Measurements from ENCODE around the gene DHH.

The DHH gene

DNA sequence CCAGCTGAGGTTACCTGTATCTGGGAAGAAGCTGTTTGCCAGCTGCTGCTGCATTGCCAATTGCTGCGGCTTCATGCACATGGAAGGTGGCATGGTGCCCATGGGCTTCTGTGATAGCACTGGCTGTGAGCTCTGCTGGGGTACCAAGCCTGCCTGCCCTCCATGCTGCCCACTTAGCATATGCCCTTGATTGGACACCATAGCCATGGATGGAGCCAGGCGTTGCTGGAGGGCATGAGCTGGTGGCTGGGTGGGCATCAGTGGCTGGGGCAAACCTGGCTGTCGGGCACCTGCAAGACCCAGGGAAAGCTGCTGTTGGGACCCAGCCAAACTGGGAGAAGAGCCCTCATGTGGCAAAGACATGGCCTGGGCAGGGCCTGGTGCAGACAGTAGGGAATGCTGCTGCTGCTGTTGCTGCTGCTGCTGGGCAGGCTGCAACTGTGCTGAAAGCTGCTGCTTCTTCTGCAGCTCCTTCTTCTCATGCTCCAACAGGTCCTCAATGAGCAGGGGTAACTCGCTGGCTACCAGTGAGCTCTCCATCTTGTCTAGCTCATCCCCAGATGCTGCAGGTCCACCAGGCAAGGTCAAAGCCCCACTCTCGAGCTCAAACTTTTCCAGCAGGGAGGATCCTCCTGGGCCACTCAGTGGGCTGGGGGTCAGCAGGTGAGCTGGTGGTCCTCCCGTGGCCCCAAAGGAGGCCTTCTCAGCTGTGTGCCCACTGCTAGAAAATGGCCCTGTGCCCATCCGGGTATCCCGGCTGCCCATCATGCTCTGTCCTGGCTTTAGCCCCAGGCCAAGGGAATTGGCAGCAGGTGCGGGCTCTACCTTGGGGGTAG lies 57.3 kb downstream of the DHH start:
- H3K36me3 ChIP-seq (ENCODE audit: low read length) = peaks cover 3% of the 10 kb centered on the region
- no peak overlapping the region for H2AFZ ChIP-seq (ENCODE audit: low read depth, low read length, severe bottlenecking)
- H4K20me1 ChIP-seq (ENCODE audit: low read depth, low read length) = no peaks in the 10 kb centered on the region

More for the DNA sequence above, 57.3 kb downstream of the DHH start:
- Histone ChIP-seq H3K9me2 (replicated peaks; ENCODE audit: insufficient read depth, low read length) (no peaks in the 10 kb centered on the region), H3K27me3 (ENCODE audit: low read length) (no peaks in the 10 kb centered on the region), H3K9ac (ENCODE audit: low read length) (no peak overlapping the region), H3F3A (ENCODE audit: insufficient read depth) (no peaks in the 10 kb centered on the region), H3K9me3 (ENCODE audit: insufficient read depth, low read length) (no peaks in the 10 kb centered on the region), H3K79me2 (ENCODE audit: insufficient read depth, low read length) (no peaks in the 10 kb centered on the region), H3K4me3 (ENCODE audit: insufficient read depth, low read length, poor library complexity, severe bottlenecking) (no peak overlapping the region), H3K4me2 (ENCODE audit: low read depth, low read length, poor library complexity, severe bottlenecking) (no peak overlapping the region), H3K27ac (ENCODE audit: low read depth, low read length) (no peak overlapping the region)
- TF ChIP-seq EZH2phosphoT487 (conservative IDR thresholded peaks at IDR 0.05; ENCODE audit: low read length) (no peak), CTCF (IDR thresholded peaks at IDR 0.05; ENCODE audit: insufficient read depth, low read length, poor library complexity, severe bottlenecking) (no peak)
